NCI-H526 (cell line): ENCODE results near the gene RPL35.

Source experiments
- DNase-seq, 2 experiments: peaks; one replicate each; lab custom pipeline; 2025; lab: John Stamatoyannopoulos, UW

Gene RPL35

GRCh38 chr9:124877021-124877782, 15.4 kb upstream of the RPL35 start:
- DNase-seq, result no peak

GRCh38 chr9:124875501-124875900, 13.7 kb upstream of the RPL35 start:
- DNase-seq, result no peak

GRCh38 chr9:124873664-124874063, 11.9 kb upstream of the RPL35 start:
- DNase-seq, result no peak

- DNase-seq, result no peak
Measured at GRCh38 chr9:124871156-124871561, 9.4 kb upstream of the RPL35 start.

- no peak for DNase-seq
Measured at GRCh38 chr9:124870723-124871122, 9.0 kb upstream of the RPL35 start.

- peak in 1 of 2 experiments; percentile 12 for DNase-seq
Measured at GRCh38 chr9:124869986-124870560, 8.3 kb upstream of the RPL35 start.

- DNase-seq, result peak in 1 of 2 experiments; percentile 25
Measured at GRCh38 chr9:124869466-124869985, 7.8 kb upstream of the RPL35 start.

GRCh38 chr9:124868511-124869465, 7.0 kb upstream of the RPL35 start:
- DNase-seq, result peak in 1 of 2 experiments; percentile 84

- no peak for DNase-seq
Measured at GRCh38 chr9:124863371-124863871, 1.7 kb upstream of the RPL35 start.

GRCh38 chr9:124860582-124861341, 995 bp downstream of the RPL35 start:
- no peak for DNase-seq

- DNase-seq, result no peak
Measured at GRCh38 chr9:124859803-124860581, 1.8 kb downstream of the RPL35 start.

- DNase-seq, result no peak
Measured at GRCh38 chr9:124858330-124859046, 3.3 kb downstream of the RPL35 start.

- DNase-seq, result no peak
Measured at GRCh38 chr9:124857533-124858162, 4.1 kb downstream of the RPL35 start.

GRCh38 chr9:124855944-124856765, 5.6 kb downstream of the RPL35 start:
- DNase-seq, result peak in 1 of 2 experiments; percentile 40

- DNase-seq, result no peak
Measured at GRCh38 chr9:124855566-124855943, 6.2 kb downstream of the RPL35 start.

GRCh38 chr9:124854822-124855221, 6.9 kb downstream of the RPL35 start:
- no peak for DNase-seq

- no peak for DNase-seq
Measured at GRCh38 chr9:124854161-124854560, 7.6 kb downstream of the RPL35 start.

GRCh38 chr9:124853605-124854143, 8.1 kb downstream of the RPL35 start:
- no peak for DNase-seq
